ENCODE results near the gene AGFG2. TPM values are rescaled to one million over a fixed set of nuclear protein-coding genes. Genes with fewer than 3 reads are reported as not detected.

AGFG2 gene
- total and polyA plus RNA-seq, 8 donors, result 7.9 to 154 (median 12.8) TPM

- peaks cover 45 to 67% (median 64%) of the 10 kb centered on the region in 4 donors for H3K36me3 ChIP-seq
- DNase-seq, result no peak
- peaks cover 17 to 30% (median 25%) of the 10 kb centered on the region in 4 donors for H3K4me1 ChIP-seq
- no peak within 1 kb of the TSS for H3K27ac ChIP-seq
- 83 to 96% (median 92%) methylated on average over 51 to 70 of the region's 70 CpGs for WGBS, 5 donors
- no peak within 1 kb of the TSS for H3K4me3 ChIP-seq
- intact Hi-C loops (cut with DNase I; ENCODE audit: low total_unique reads), result no loop called here
- no peak for TF ChIP-seq POLR2AphosphoS5 (IDR thresholded peaks at IDR 0.05)
- H3K27me3 ChIP-seq, result peaks cover 0 to 21% (median 8%) of the 10 kb centered on the region in 3 donors
- no peaks in the 10 kb centered on the region for H3K9me3 ChIP-seq
Observed at GRCh38 chr7:100573691-100574361, 34.8 kb downstream of the AGFG2 start, which contains the start of gene SAP25. Gene SAP25, minus strand, starts transcription at chr7:100573900. Its CDS starts 158 bp downstream, at chr7:100573742.

- WGBS, 5 donors, result 91 to 93% (median 93%) methylated on average over 43 to 44 of the region's 44 CpGs
- intact Hi-C loops (cut with DNase I; ENCODE audit: low total_unique reads), result no loop called here
- H3K27me3 ChIP-seq, result peaks cover 0 to 21% (median 8%) of the 10 kb centered on the region in 3 donors
- H3K4me3 ChIP-seq, result no peak overlapping the region
- H3K27ac ChIP-seq, result no peak overlapping the region
- no peak for DNase-seq
- peaks cover 12 to 22% (median 18%) of the 10 kb centered on the region in 4 donors for H3K4me1 ChIP-seq
- H3K36me3 ChIP-seq, result peaks cover 51 to 75% (median 71%) of the 10 kb centered on the region in 4 donors
- no peak for TF ChIP-seq CTCF (IDR thresholded peaks at IDR 0.05)
- no peak for TF ChIP-seq EP300 (IDR thresholded peaks at IDR 0.05)
- no peak for TF ChIP-seq POLR2AphosphoS5 (IDR thresholded peaks at IDR 0.05)
- TF ChIP-seq POLR2A (IDR thresholded peaks at IDR 0.05), result no peak
- no peaks in the 10 kb centered on the region for H3K9me3 ChIP-seq
Observed at GRCh38 chr7:100574362-100575205, 35.6 kb downstream of the AGFG2 start.

GRCh38 chr7:100575206-100575631, 36.2 kb downstream of the AGFG2 start:
- peaks cover 57 to 81% (median 78%) of the 10 kb centered on the region in 4 donors for H3K36me3 ChIP-seq
- intact Hi-C loops (cut with DNase I; ENCODE audit: low total_unique reads), result no loop called here
- peaks cover 6 to 16% (median 12%) of the 10 kb centered on the region in 4 donors for H3K4me1 ChIP-seq
- TF ChIP-seq POLR2A (IDR thresholded peaks at IDR 0.05) (no peak), EP300 (IDR thresholded peaks at IDR 0.05) (no peak), CTCF (IDR thresholded peaks at IDR 0.05) (no peak), POLR2AphosphoS5 (IDR thresholded peaks at IDR 0.05) (no peak)
- H3K4me3 ChIP-seq, result no peak overlapping the region
- no peaks in the 10 kb centered on the region for H3K9me3 ChIP-seq
- H3K27ac ChIP-seq, result no peak overlapping the region
- peaks cover 0 to 16% (median 2%) of the 10 kb centered on the region in 3 donors for H3K27me3 ChIP-seq
- peak in 1 of 2 donors; percentile 43 for DNase-seq
- 55 to 82% (median 81%) methylated on average over 10 to 14 of the region's 14 CpGs for WGBS, 5 donors

GRCh38 chr7:100575746-100576383, 36.9 kb downstream of the AGFG2 start:
- WGBS, 5 donors, result 83 to 96% (median 91%) methylated on average over 11 to 17 of the region's 17 CpGs

More at GRCh38 chr7:100575746-100576383, 36.9 kb downstream of the AGFG2 start:
- no peak for DNase-seq
- H3K27ac ChIP-seq, result no peak overlapping the region
- no peak for TF ChIP-seq POLR2AphosphoS5 (IDR thresholded peaks at IDR 0.05)
- no peak for TF ChIP-seq POLR2A (IDR thresholded peaks at IDR 0.05)
- TF ChIP-seq EP300 (IDR thresholded peaks at IDR 0.05), result no peak
- no peak for TF ChIP-seq CTCF (IDR thresholded peaks at IDR 0.05)
- peaks cover 59 to 86% (median 84%) of the 10 kb centered on the region in 4 donors for H3K36me3 ChIP-seq
- intact Hi-C loops (cut with DNase I; ENCODE audit: low total_unique reads), result no loop called here
- H3K4me3 ChIP-seq, result no peak overlapping the region
- H3K9me3 ChIP-seq, result no peaks in the 10 kb centered on the region
- H3K27me3 ChIP-seq, result peaks cover 0 to 12% (median 0%) of the 10 kb centered on the region in 3 donors
- H3K4me1 ChIP-seq, result peaks cover 0 to 11% (median 5%) of the 10 kb centered on the region in 4 donors

Measured in stomach (tissue), 9 donors.